ENCODE results near the gene LRRC18.

Gene LRRC18

DNA sequence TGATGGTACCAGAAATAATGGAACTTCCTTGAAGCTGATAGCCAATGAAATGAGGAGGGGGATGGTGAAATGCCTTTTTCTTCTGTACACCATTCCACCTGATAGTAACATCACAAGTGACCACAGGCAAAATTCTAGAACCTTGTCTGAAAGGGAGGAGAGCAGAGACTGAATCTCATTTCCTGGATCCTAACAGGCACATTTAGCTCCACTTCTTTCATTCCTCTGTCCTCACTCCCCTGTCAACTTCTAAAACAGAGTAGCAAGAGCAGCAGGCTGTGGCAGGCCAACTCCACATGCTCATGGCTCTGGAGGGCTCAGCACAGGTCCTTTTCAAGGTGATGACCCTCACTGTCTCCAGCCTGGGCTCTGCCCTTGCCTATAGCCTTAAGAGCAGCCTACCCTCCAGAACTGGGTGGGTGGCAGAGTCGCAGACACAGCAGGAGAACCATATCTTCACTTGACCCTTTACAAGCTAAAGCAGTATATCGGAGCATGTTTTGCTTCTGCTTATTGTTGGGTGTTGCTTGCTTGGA lies at the start of gene LRRC18:
Gene LRRC18, minus strand, starts transcription at position 51 of the 536 bp plus-strand sequence. CDS start 25,685 bp downstream, outside the sequence.
- DNase-seq, result no peak

GRCh38 chr10:48985621-48986158 lies 46.0 kb upstream of the LRRC18 start:
- DNase-seq, result no peak

DNA sequence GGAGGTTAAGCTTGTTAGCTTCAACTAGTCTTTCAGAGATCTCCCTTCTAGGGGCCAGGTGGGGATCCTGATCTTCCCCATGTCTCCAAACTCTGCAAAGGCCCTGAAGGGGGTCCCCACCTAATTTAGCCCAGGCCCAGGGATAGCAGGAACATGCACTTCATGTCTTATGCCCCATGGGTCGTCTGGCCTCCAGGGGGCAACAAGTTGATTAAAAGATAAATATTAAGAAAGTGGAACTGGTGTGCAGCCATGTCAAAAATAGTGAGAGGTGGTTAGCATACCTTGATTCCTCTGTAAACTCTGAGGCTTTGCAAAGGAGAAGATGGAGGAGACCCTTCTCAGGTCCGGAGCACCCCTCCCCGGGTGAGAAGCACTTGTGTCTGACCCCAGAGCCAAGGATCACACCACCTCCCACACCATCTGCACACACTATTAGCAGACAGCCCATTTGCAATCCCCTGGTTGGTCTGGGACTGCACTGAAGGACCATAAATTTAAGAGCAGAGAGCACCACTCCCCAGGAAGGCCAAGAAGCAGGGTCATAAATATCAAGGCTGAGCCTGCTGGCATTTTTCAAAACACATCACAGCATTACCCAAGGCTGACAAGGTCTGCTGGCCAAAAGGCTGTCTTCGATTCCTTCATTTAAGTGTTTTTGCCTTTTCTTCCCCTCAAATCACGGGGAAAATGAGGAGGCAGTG lies 44.2 kb upstream of the LRRC18 start:
- no peak for DNase-seq

GRCh38 chr10:48982584-48982983 lies 42.9 kb upstream of the LRRC18 start:
- DNase-seq, result no peak

DNA sequence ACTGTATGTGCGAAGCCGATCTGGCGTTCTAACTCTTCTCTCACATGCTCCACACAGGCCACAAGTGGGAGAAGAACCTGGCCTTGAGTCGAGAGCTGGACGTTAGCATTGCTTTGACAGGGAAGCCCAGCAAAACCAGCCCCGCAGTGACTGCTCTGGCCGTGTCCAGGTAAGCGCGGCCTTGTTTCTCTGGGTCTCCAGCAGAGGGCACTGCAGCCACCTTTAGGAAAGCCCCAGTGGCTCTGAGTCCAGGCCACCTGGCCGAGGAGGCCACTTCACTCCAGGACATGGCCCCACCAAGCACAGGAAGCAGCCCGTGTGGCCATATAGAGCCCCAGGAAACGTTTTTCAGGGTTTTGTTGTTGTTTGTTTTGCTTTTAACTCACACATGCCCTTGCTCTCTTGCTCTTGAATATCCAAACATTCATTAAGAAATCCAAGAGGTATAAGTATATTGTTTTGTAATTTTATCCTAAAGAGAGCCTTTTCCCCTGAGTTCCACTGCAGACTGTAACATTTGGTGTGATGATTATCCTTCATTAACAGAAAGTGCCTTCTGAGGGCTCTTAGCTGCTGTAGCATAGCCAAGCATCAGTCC lies 41.8 kb upstream of the LRRC18 start:
- DNase-seq, result peak in 1 of 2 experiments; percentile 0

DNA sequence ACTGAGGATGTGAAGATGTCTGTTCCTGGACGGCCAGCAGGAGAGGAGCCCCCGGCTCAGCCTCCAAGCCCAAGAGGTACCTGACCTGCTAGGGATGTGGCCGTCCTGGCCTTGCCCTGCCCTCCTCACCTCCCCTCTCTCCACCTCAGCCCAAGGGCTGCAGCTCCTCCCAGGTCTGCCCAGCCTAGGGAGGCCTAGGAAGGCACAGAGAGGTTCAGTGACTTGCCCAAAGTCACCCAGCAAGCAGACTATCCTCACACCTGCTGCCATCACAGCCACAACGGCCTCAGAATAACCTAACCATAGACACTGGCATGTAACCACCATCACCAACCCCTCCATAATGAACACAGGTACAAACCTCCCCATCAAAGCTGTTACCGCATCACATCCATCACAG lies 38.7 kb upstream of the LRRC18 start:
- no peak for DNase-seq

- DNase-seq, result no peak
Observed at GRCh38 chr10:48976196-48976595, 36.6 kb upstream of the LRRC18 start.

DNA sequence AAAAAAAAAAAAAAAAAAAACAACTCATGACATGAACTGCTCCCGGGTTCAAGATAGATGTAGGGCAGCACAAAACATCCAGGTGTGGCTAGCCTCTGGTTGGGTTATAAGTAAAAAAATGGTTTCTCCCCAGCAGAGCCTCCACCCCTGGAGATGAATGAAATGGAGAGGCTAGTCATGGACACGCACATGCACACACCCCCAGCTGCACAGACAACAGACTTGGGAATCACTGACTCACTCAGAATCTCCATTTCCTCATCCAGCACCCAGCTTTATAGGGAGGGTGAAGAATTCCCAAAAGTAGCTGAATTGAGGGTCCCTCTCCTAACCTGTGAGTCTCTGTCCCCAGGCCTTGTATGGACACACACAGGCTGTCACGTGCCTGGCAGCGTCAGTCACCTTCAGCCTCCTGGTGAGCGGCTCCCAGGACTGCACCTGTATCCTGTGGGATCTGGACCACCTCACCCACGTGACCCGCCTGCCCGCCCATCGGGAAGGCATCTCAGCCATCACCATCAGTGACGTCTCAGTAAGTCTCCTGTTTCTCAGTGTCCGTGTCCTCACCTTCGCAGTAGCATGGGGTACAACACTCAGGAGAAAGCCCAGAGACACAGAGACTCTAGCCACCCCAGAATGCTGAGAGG lies 35.0 kb upstream of the LRRC18 start:
- no peak for DNase-seq

DNA sequence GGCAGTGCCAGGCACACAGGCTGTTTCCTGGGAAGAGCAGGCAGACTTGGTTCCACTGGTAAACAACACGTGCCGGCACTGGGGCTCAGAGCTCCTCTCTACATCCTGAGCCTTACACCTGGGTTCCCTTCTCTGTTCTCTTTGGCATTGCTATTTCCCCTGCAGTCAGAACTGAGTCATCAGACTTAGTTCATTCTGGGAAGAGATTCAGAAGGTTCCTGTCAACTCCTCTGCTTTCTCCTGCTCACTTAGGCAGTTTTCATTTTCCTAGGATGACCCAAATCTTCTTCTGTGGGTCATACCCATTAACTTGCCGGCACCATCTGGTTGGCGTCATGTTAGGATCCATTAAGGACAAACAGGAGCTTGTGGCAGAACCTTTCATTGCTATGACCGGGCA lies 33.4 kb upstream of the LRRC18 start:
- no peak for DNase-seq

DNA sequence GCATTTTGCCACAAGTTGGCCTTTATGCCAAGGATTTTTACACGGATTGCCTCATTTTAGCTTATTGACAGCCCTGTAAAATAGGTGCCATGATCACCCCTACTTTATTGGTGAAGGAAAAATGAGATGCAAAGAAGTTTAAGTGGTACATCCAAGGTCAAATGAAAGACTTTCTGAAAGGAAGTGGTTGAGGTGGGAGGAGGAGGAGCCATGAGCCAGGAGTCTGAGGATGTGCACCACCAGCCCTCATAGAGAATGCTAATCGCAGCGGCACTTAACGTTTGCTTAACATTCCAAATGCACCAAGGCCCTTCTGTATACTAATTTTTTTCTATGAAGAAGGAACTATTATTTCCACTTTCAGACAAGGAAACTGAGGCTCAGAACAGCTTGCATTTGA lies 31.0 kb upstream of the LRRC18 start:
- no peak for DNase-seq

- no peak for DNase-seq
Observed at GRCh38 chr10:48970046-48970445, 30.4 kb upstream of the LRRC18 start.

DNA sequence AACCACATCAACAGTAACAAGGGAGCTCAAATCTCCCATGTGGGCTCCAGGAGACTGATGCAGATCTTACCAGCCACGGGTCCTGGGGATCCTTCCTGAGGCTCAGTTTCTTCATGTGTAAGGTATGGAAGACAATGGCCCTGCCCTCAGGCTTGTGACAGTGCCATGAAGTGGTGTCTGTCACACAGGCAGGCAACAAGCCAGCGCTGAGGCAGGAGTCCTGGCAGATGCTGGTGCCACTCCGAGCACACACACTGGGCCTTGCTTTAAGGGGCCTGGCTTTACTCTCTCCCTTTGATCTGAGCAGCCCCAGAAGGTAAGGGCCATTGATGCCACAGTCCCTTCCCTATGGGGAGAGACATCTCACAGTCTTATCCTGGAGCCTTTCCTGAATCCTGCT lies 28.4 kb upstream of the LRRC18 start:
- no peak for DNase-seq

- no peak for DNase-seq
Observed at GRCh38 chr10:48965460-48965859, 25.8 kb upstream of the LRRC18 start.

DNA sequence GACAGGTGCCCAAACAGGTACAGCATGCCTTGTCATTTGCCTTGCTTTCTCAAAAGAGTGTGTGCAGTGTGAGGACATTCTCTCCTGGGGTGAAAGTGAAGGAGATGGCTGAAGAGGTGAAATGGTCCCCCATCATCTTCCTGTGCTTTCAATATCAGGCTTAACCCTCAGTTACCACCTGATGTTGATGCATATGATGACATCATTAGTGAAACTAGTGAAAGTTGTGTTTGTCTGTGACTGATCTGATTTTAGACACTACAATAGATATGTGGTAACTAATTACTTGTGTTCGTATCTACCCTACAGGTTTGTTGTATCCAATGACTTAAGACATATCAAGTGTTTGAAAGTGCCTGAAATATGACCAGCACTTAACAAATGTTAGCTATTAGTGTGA lies 24.4 kb upstream of the LRRC18 start:
- no peak for DNase-seq

DNA sequence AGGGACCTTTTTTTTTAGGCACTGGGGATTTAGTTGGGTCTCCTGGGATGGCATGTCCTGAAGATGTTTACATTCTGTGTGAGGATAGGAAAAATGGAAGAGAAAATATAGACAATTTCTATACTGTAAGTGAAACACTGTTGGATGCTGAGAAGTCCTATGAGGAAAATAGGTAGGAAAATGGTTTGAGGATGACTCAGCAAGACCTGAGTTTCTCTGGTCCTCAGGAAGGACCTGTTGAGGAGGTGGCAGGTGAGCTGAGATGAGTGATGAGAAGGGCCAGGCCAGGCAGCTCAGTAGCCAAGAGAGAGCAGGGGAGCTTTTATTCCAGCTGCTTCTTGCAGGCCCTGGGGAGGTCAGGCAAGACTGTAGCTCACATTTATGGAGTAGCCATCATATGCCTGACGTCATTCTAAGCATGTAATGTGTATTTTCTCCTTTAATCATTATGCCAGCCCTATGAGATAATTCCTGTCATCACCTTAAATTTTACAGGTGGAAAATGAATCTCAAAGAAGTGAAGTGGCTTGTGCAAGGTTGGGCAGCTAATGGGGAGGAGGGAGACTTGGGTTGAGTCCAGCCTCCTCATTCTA lies 19.1 kb upstream of the LRRC18 start:
- DNase-seq, result no peak

GRCh38 chr10:48957361-48958151 lies 17.9 kb upstream of the LRRC18 start:
- DNase-seq, result no peak

DNA sequence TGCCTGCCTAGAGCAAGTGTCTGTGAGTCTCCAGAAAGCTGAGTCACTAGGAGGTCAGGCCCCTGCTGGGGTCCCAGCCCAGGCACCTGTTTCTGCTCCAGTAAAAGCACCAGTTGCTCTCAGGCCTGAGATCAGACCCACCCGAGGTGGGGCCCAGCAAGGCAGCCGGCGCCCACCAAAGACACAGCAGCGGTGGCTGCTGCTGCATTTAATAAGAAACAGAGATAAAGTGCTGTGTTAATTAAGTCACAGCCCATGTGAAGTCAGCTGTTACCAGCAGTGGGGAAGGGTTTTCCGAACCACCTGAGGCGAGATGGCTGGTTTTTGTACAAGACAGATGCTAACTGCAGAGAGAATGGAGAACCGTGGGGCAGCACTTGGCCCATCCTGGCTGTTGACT lies 12.1 kb upstream of the LRRC18 start:
- DNase-seq, result no peak

DNA sequence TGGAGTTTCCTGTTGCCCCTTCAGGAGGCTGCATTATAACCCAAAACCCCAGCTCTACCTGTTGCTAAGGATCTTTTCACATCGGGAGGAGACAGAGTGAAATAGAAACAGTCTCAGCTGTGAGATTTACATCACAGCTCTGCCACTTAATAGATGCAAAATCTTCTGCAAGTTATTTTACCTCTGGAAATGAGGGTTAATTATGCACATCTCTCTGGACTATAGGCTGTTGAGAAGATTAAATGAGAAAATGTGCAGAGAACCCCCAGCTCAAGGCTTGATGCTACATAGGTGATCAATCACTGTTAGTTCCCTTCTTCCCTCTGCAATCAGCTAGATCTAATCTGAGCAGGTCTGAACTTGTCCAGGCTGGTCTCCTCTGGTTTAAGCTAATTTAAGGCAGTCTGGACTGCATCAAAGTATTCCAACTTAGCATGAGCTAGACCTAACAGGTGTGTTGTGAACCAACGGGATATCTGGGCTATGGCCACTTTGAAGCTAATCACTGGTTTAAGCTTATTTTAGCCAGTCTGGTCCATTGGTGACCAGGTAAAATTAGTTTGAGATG lies 8.9 kb upstream of the LRRC18 start:
- DNase-seq, result no peak

DNA sequence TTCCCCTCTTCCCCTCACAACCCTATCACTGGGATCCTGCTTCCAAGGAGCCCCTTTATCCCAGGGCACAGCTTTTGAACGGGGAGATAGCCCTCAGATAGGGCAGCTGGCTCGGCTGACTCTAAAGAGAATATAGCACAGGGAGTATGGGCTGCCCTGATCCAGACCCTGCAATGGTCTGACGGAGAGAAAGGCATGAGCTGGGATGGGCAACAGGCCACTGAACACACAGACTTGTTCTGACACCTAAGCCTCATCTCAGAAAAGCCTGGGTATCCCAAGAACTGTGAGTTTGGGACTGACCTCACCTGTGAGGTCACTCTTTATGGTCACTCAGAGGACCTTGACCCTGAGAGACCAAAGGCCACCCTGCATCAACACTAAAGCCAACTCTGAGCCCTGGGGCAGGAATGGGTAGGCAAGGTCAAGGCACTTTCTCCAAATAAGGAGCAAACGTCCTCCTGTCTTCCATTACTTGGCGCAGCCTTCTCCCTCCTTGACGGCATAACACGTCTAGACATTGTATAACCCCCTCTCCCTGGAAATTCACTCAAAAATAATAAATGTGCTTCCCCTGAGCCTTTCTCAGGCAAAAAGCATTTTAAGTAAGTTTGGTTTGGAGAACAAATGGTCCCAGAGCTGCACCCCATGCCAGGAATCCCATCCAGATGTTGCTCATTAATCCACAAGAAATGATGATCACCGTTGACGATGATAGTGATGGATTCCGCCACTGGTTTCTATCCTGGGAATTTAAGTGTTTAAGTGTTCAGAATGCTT lies 8.2 kb upstream of the LRRC18 start:
- DNase-seq, result no peak

GRCh38 chr10:48946891-48947500 lies 7.4 kb upstream of the LRRC18 start:
- DNase-seq, result no peak

GRCh38 chr10:48946332-48946731 lies 6.7 kb upstream of the LRRC18 start:
- no peak for DNase-seq

Data from NCI-H1930 (cell line).